Panc1 (cell line): ENCODE data around the gene COL26A1.

Experiments used
- POLR2AphosphoS5 ChIP-seq: IDR thresholded peaks from 2 replicates; pipeline ENCODE4 v1.6.1; 2012; ENCODE audit warnings: mild to moderate bottlenecking, low read depth, low read length, moderate library complexity
- SIN3A ChIP-seq: IDR thresholded peaks from 2 replicates; pipeline ENCODE4 v1.6.1; 2012; ENCODE audit warnings: low read depth, mild to moderate bottlenecking, low read length, moderate library complexity, borderline replicate concordance; ENCODE audit not compliant: insufficient read depth
- TCF7L2 ChIP-seq: IDR thresholded peaks from 2 replicates; pipeline ENCODE4 v1.6.1; 2011; ENCODE audit warnings: mild to moderate bottlenecking, low read depth, low read length, inconsistent platforms
- TF ChIP-seq, protein P1 (sequence below): fragments of 450-650 bp; IDR thresholded peaks from 2 replicates; pipeline ENCODE4 v1.5.1; 2017; ENCODE audit warnings: mild to moderate bottlenecking
- TF ChIP-seq, protein P2 (sequence below), 2 experiments: IDR thresholded peaks; 2 replicates each; pipeline ENCODE4 v1.6.1; 2011 to 2012; ENCODE audit warnings: low read depth in 2 of 2, control low read depth in 1 of 2, low read length in 1 of 2, mild to moderate bottlenecking in 1 of 2, moderate library complexity in 1 of 2; ENCODE audit not compliant: insufficient read depth in 1 of 2

DNA sequence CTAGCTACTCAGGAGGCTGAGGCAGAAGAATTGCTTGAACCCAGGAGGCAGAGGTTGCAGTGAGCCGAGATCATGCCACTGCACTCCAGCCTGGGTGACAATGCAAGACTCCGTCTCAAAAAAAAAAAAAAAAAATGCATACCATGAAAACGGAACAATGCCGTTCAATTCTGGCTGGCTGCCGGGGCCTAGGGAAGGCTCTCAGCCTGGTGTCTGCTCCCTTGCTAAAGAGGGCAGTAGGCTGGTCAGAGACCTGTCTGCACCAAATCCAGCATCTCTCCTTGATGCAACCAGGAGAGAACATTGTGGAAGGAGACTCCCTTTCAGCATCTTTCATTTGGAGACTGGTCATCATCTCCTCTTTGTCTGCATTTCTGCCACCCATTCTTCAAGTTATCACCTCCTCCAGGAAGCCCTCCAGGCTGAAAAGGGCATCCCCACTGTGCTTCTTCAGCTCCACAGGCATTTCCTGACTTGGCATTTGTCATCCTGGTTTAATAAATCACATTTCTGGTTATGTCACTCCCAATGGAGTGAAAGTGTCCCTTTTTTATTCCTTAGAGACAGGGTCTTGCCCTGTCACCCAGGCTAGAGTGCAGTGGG lies 241.8 kb downstream of the COL26A1 start:
- TF ChIP-seq POLR2AphosphoS5 = no peak
- TF ChIP-seq, protein P1, sequence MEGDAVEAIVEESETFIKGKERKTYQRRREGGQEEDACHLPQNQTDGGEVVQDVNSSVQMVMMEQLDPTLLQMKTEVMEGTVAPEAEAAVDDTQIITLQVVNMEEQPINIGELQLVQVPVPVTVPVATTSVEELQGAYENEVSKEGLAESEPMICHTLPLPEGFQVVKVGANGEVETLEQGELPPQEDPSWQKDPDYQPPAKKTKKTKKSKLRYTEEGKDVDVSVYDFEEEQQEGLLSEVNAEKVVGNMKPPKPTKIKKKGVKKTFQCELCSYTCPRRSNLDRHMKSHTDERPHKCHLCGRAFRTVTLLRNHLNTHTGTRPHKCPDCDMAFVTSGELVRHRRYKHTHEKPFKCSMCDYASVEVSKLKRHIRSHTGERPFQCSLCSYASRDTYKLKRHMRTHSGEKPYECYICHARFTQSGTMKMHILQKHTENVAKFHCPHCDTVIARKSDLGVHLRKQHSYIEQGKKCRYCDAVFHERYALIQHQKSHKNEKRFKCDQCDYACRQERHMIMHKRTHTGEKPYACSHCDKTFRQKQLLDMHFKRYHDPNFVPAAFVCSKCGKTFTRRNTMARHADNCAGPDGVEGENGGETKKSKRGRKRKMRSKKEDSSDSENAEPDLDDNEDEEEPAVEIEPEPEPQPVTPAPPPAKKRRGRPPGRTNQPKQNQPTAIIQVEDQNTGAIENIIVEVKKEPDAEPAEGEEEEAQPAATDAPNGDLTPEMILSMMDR = no peak
- no peak for TF ChIP-seq SIN3A
- TF ChIP-seq, protein P2, sequence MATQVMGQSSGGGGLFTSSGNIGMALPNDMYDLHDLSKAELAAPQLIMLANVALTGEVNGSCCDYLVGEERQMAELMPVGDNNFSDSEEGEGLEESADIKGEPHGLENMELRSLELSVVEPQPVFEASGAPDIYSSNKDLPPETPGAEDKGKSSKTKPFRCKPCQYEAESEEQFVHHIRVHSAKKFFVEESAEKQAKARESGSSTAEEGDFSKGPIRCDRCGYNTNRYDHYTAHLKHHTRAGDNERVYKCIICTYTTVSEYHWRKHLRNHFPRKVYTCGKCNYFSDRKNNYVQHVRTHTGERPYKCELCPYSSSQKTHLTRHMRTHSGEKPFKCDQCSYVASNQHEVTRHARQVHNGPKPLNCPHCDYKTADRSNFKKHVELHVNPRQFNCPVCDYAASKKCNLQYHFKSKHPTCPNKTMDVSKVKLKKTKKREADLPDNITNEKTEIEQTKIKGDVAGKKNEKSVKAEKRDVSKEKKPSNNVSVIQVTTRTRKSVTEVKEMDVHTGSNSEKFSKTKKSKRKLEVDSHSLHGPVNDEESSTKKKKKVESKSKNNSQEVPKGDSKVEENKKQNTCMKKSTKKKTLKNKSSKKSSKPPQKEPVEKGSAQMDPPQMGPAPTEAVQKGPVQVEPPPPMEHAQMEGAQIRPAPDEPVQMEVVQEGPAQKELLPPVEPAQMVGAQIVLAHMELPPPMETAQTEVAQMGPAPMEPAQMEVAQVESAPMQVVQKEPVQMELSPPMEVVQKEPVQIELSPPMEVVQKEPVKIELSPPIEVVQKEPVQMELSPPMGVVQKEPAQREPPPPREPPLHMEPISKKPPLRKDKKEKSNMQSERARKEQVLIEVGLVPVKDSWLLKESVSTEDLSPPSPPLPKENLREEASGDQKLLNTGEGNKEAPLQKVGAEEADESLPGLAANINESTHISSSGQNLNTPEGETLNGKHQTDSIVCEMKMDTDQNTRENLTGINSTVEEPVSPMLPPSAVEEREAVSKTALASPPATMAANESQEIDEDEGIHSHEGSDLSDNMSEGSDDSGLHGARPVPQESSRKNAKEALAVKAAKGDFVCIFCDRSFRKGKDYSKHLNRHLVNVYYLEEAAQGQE (IDR thresholded peaks at IDR 0.05; ENCODE audit: insufficient read depth in 1 of 2, low read depth in 2 of 2, low read length in 1 of 2) = no peak
- no peak for TF ChIP-seq TCF7L2
